ENCODE data around the gene SLC6A5. TPM values are rescaled to one million over a fixed set of nuclear protein-coding genes. Genes with fewer than 3 reads are reported as not detected.

The SLC6A5 gene
- total and polyA plus RNA-seq, 2 donors (not counting 3 experiments of a cell fraction or from before 2014, with no cell fraction given): not detected

DNA sequence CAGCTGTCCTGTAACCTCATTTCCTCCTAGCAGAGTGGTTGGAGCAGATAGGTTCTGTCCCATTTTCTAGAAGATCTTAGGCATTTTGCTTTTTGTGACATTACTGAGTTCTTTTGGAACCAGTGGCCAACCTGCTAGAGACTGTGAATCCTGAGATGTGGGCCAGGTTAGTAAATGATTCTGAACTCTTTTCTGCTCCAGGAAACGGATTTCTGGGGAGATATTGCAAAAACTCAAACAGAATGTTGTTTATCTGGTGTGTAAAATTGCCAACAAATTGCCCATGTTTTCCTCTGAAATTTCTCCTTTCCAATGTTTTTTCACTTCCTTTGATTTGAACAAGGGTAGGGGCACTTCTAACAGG, 32.7 kb downstream of the SLC6A5 start:
- ChIA-PET POLR2A (no interaction called here), CTCF (no interaction called here)
- Histone ChIP-seq H3K4me1 (ENCODE audit: control insufficient read depth, extremely low read depth, insufficient read depth, low read length) (no peaks in the 10 kb centered on the region), H3K4me2 (ENCODE audit: insufficient read depth, low read length) (no peak overlapping the region), H3K27ac (ENCODE audit: insufficient read depth, low read depth, low read length) (no peak overlapping the region), H3K36me3 (ENCODE audit: control insufficient read depth in 2 of 2, extremely low read depth in 1 of 2, insufficient read depth in 2 of 2, low read length in 2 of 2) (no peaks in the 10 kb centered on the region), H3K9me1 (replicated peaks; ENCODE audit: control insufficient read depth, extremely low read depth, insufficient read depth, low read length) (no peaks in the 10 kb centered on the region), H2AFZ (ENCODE audit: low read depth, low read length) (no peak overlapping the region), H3K27me3 (ENCODE audit: control insufficient read depth in 2 of 2, insufficient read depth in 2 of 2, low read length in 2 of 2) (no peaks in the 10 kb centered on the region), H3K4me3 (replicated peaks in 1 of 3; ENCODE audit: insufficient read depth in 1 of 3, low read depth in 1 of 3, low read length in 3 of 3) (no peak overlapping the region), H3K9ac (replicated peaks; ENCODE audit: extremely low read depth, insufficient read depth, low read length) (no peak overlapping the region), H4K20me1 (replicated peaks; ENCODE audit: control insufficient read depth, extremely low read depth, insufficient read depth, low read length) (no peaks in the 10 kb centered on the region), H3K79me2 (ENCODE audit: control insufficient read depth, insufficient read depth, low read length) (no peaks in the 10 kb centered on the region), H3K9me3 (replicated peaks; ENCODE audit: control insufficient read depth, insufficient read depth, low read length) (no peaks in the 10 kb centered on the region)
- TF ChIP-seq JUN (IDR thresholded peaks at IDR 0.05; ENCODE audit: borderline replicate concordance, insufficient read depth, insufficient read length, low read depth): no peak
- TF ChIP-seq GATA2 (IDR thresholded peaks at IDR 0.05; ENCODE audit: insufficient read depth, insufficient read length, low read depth, low read length): no peak
- no peak for TF ChIP-seq POLR2AphosphoS5 (IDR thresholded peaks at IDR 0.05; ENCODE audit: insufficient read depth, low read depth, low read length)
- no peak for TF ChIP-seq POLR2A (IDR thresholded peaks at IDR 0.05; ENCODE audit: low read depth, low read length)
- no peak for TF ChIP-seq FOS (IDR thresholded peaks at IDR 0.05; ENCODE audit: borderline replicate concordance, insufficient read depth, low read length)
- TF ChIP-seq, protein P1, sequence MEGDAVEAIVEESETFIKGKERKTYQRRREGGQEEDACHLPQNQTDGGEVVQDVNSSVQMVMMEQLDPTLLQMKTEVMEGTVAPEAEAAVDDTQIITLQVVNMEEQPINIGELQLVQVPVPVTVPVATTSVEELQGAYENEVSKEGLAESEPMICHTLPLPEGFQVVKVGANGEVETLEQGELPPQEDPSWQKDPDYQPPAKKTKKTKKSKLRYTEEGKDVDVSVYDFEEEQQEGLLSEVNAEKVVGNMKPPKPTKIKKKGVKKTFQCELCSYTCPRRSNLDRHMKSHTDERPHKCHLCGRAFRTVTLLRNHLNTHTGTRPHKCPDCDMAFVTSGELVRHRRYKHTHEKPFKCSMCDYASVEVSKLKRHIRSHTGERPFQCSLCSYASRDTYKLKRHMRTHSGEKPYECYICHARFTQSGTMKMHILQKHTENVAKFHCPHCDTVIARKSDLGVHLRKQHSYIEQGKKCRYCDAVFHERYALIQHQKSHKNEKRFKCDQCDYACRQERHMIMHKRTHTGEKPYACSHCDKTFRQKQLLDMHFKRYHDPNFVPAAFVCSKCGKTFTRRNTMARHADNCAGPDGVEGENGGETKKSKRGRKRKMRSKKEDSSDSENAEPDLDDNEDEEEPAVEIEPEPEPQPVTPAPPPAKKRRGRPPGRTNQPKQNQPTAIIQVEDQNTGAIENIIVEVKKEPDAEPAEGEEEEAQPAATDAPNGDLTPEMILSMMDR (IDR thresholded peaks at IDR 0.05; ENCODE audit: extremely low read depth in 1 of 2, insufficient read depth in 1 of 2, low read depth in 1 of 2, low read length in 2 of 2): no peak
- TF ChIP-seq MYC (IDR thresholded peaks at IDR 0.05; ENCODE audit: low read depth, low read length): no peak
- TF ChIP-seq, protein P2, sequence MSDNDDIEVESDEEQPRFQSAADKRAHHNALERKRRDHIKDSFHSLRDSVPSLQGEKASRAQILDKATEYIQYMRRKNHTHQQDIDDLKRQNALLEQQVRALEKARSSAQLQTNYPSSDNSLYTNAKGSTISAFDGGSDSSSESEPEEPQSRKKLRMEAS (IDR thresholded peaks at IDR 0.05; ENCODE audit: insufficient read depth, insufficient read length): no peak
- no peak for TF ChIP-seq EZH2 (IDR thresholded peaks at IDR 0.05; ENCODE audit: borderline replicate concordance, low read depth, low read length, severe bottlenecking)
- intact Hi-C loops (cut with micrococcal nuclease) (no loop called here), dilution Hi-C loops (cut with MboI; ENCODE audit: extremely low pct_ligation_motif_present, low sequenced_read_pairs) (no loop called here)
- DNase-seq (ENCODE audit: low read depth, low spot score): no peak
- no peak for FAIRE-seq
- BruUV-seq (replicated peaks): no TSS peak

Measured in endothelial cell of umbilical vein (primary cell).